Liver (tissue), 9 donors: Measurements from ENCODE around the gene ATP6V1G2. TPM values are rescaled to one million over a fixed set of nuclear protein-coding genes. Genes with fewer than 3 reads are reported as not detected.

Experiments
- DNase-seq: peaks from one replicate; pipeline ENCODE4 v3.0.0-alpha.2; 2017; ENCODE audit warnings: low spot score
- H3K27ac ChIP-seq, 2 donors: one replicate each; pipeline ENCODE4 v1.7.0; 2013; ENCODE audit warnings: inconsistent platforms in 2 of 2, low read length in 2 of 2, control low read depth in 1 of 2, low read depth in 1 of 2, mild to moderate bottlenecking in 1 of 2
- H3K27me3 ChIP-seq, 4 donors: one replicate each; pipeline versions ENCODE4 v1.6.1 to v1.7.0; 2013; ENCODE audit warnings: low read length in 3 of 4, inconsistent platforms in 1 of 4, mild to moderate bottlenecking in 1 of 4, moderate library complexity in 1 of 4; ENCODE audit not compliant: control insufficient read depth in 4 of 4, insufficient read depth in 4 of 4
- H3K36me3 ChIP-seq, 4 donors: one replicate each; pipeline versions ENCODE4 v1.6.1 to v1.7.0; 2013; ENCODE audit warnings: low read length in 3 of 4, mild to moderate bottlenecking in 3 of 4, low read depth in 1 of 4, moderate library complexity in 1 of 4; ENCODE audit not compliant: control insufficient read depth in 4 of 4, insufficient read depth in 3 of 4
- H3K4me1 ChIP-seq, 4 donors: one replicate each; pipeline versions ENCODE4 v1.6.1 to v1.7.0; 2013; ENCODE audit warnings: low read length in 3 of 4, mild to moderate bottlenecking in 3 of 4, moderate library complexity in 1 of 4; ENCODE audit not compliant: control insufficient read depth in 4 of 4, insufficient read depth in 4 of 4
- H3K4me3 ChIP-seq, 3 donors: one replicate each; pipeline versions ENCODE4 v1.6.1 to v1.7.0; 2013; ENCODE audit warnings: low read length in 3 of 3, control low read depth in 1 of 3, low read depth in 1 of 3, mild to moderate bottlenecking in 1 of 3
- H3K9ac ChIP-seq, 2 donors: one replicate each; pipeline ENCODE4 v1.7.0; 2013; ENCODE audit warnings: low read length in 2 of 2, mild to moderate bottlenecking in 2 of 2, moderate library complexity in 2 of 2, control low read depth in 1 of 2, low read depth in 1 of 2
- H3K9me3 ChIP-seq, 4 donors: one replicate each; pipeline versions ENCODE4 v1.6.1 to v1.7.0; 2013; ENCODE audit warnings: low read length in 3 of 4; ENCODE audit not compliant: control insufficient read depth in 4 of 4
- ATF3 ChIP-seq: IDR thresholded peaks from 2 replicates; pipeline ENCODE4 v1.6.1; 2016; ENCODE audit warnings: antibody characterized with exemption
- CTCF ChIP-seq: fragments of 150-350 bp; IDR thresholded peaks from 2 replicates; pipeline ENCODE4 v1.5.1; 2017; ENCODE audit warnings: improper control_type of control experiment, low read depth, low read length; ENCODE audit not compliant: missing input control
- EGR1 ChIP-seq, 2 donors: IDR thresholded peaks; 2 replicates each; pipeline ENCODE4 v1.6.1; 2016 to 2018; ENCODE audit warnings: antibody characterized with exemption in 2 of 2, low read depth in 2 of 2
- FOXA1 ChIP-seq: IDR thresholded peaks from 2 replicates; pipeline ENCODE4 v1.6.1; 2016; ENCODE audit warnings: antibody characterized with exemption
- FOXA2 ChIP-seq: IDR thresholded peaks from 2 replicates; pipeline ENCODE4 v1.6.1; 2016; ENCODE audit warnings: antibody characterized with exemption
- GABPA ChIP-seq, 2 donors: IDR thresholded peaks in 1 of 2; conservative IDR thresholded peaks in 1 of 2; 2 replicates each; pipeline ENCODE4 v1.6.1; 2016; ENCODE audit warnings: antibody characterized with exemption in 2 of 2, mild to moderate bottlenecking in 1 of 2, moderate library complexity in 1 of 2
- HNF4A ChIP-seq, 2 donors: conservative IDR thresholded peaks; 2 replicates each; pipeline ENCODE4 v1.6.1; 2016; ENCODE audit warnings: antibody characterized with exemption in 2 of 2, mild to moderate bottlenecking in 2 of 2
- HNF4G ChIP-seq: IDR thresholded peaks from 2 replicates; pipeline ENCODE4 v1.6.1; 2016; ENCODE audit warnings: antibody characterized with exemption
- JUND ChIP-seq, 2 donors: IDR thresholded peaks; 2 replicates each; pipeline ENCODE4 v1.6.1; 2016; ENCODE audit warnings: antibody characterized with exemption in 2 of 2
- MAX ChIP-seq: IDR thresholded peaks from 2 replicates; pipeline ENCODE4 v1.6.1; 2016; ENCODE audit warnings: antibody characterized with exemption
- NR2F2 ChIP-seq: IDR thresholded peaks from 2 replicates; pipeline ENCODE4 v1.6.1; 2016; ENCODE audit warnings: antibody characterized with exemption
- RAD21 ChIP-seq, 2 donors: IDR thresholded peaks; 2 replicates each; pipeline ENCODE4 v1.6.1; 2016; ENCODE audit warnings: antibody characterized with exemption in 2 of 2, mild to moderate bottlenecking in 2 of 2
- REST ChIP-seq: IDR thresholded peaks from 2 replicates; pipeline ENCODE4 v1.6.1; 2016; ENCODE audit warnings: antibody characterized with exemption, mild to moderate bottlenecking
- RXRA ChIP-seq, 2 donors: IDR thresholded peaks; 2 replicates each; pipeline ENCODE4 v1.6.1; 2017 to 2018; ENCODE audit warnings: antibody characterized with exemption in 2 of 2, mild to moderate bottlenecking in 1 of 2
- SP1 ChIP-seq: IDR thresholded peaks from 2 replicates; pipeline ENCODE4 v1.6.1; 2018; ENCODE audit warnings: antibody characterized with exemption, mild to moderate bottlenecking
- TAF1 ChIP-seq: conservative IDR thresholded peaks from 2 replicates; pipeline ENCODE4 v1.6.1; 2016; ENCODE audit warnings: antibody characterized with exemption, mild to moderate bottlenecking
- YY1 ChIP-seq: IDR thresholded peaks from 2 replicates; pipeline ENCODE4 v1.6.1; 2016; ENCODE audit warnings: antibody characterized with exemption, mild to moderate bottlenecking
- ZBTB33 ChIP-seq: IDR thresholded peaks from 2 replicates; pipeline ENCODE4 v1.6.1; 2016; ENCODE audit warnings: antibody characterized with exemption
- WGBS: extraction: QIAGEN DNeasy Blood & Tissue Kit; methylation state at CpG from one replicate; pipeline ENCODE4 v1.1.7; 2013; 5-methylcytosine and 5-hydroxymethylcytosine counted together
- polyA plus RNA-seq, 2 donors: library from polyadenylated mRNA; stranded (reverse) in 1 of 2; unstranded in 1 of 2; fragments of 200-250 nt in 1 of 2; fragments of >200 nt in 1 of 2; fragmentation: Nextera tagmentation in 1 of 2; extraction: Ambion mirVana in 1 of 2; gene quantifications; one replicate each; pipeline versions ENCODE4 v1.2.1 to v1.2.3, GENCODE V29; 2013 to 2015
- total RNA-seq, 2 donors: library from RNA; depleted of rRNA; stranded (reverse); fragments of >200 nt; gene quantifications; one replicate each; pipeline ENCODE4 v1.2.3, GENCODE V29; 2014
- donor health status: healthy.
- donor health status: healthy.
- donor health status: healthy.
- donor health status: healthy.
- donor health status: healthy.

Gene ATP6V1G2
- total and polyA plus RNA-seq, 4 donors = 0.14 to 0.36 (median 0.26) TPM

GRCh38 chr6:31525553-31525931 lies 20.9 kb downstream of the ATP6V1G2 start:
- no peak for DNase-seq
- TF ChIP-seq HNF4A (conservative IDR thresholded peaks at IDR 0.05) (no peak), MAX (no peak), NR2F2 (no peak), YY1 (no peak), EGR1 (IDR thresholded peaks at IDR 0.05; ENCODE audit: low read depth in 2 of 2) (no peak), ZBTB33 (no peak), SP1 (no peak), HNF4G (no peak), FOXA2 (no peak), FOXA1 (no peak), REST (no peak), RXRA (IDR thresholded peaks at IDR 0.05) (no peak)
- 81% methylated on average over 8 of the region's 8 CpGs for WGBS
- Histone ChIP-seq H3K27me3 (no peaks in the 10 kb centered on the region), H3K9me3 (no peaks in the 10 kb centered on the region), H3K9ac (no peak overlapping the region), H3K27ac (no peak overlapping the region), H3K4me3 (no peak overlapping the region), H3K36me3 (peaks cover 0 to 11% (median 5%) of the 10 kb centered on the region in 4 donors), H3K4me1 (peaks cover 0 to 4% (median 2%) of the 10 kb centered on the region in 4 donors)

GRCh38 chr6:31521835-31522234 lies 24.6 kb downstream of the ATP6V1G2 start:
- TF ChIP-seq ZBTB33 = no peak
- no peak for TF ChIP-seq RXRA (IDR thresholded peaks at IDR 0.05)
- TF ChIP-seq CTCF = no peak
- TF ChIP-seq ATF3 = no peak
- TF ChIP-seq RAD21 (IDR thresholded peaks at IDR 0.05) = no peak
- no peak for TF ChIP-seq HNF4G
- no peak for TF ChIP-seq NR2F2
- no peak for TF ChIP-seq HNF4A (conservative IDR thresholded peaks at IDR 0.05)
- TF ChIP-seq TAF1 = no peak
- TF ChIP-seq MAX = no peak
- no peak for TF ChIP-seq SP1
- TF ChIP-seq FOXA1 = no peak
- no peak for TF ChIP-seq REST
- TF ChIP-seq JUND (IDR thresholded peaks at IDR 0.05) = no peak
- TF ChIP-seq YY1 = no peak
- no peak for TF ChIP-seq EGR1 (IDR thresholded peaks at IDR 0.05; ENCODE audit: low read depth in 2 of 2)
- TF ChIP-seq GABPA (IDR thresholded peaks at IDR 0.05 in 1 of 2, conservative IDR thresholded peaks at IDR 0.05 in 1 of 2) = no peak
- no peaks in the 10 kb centered on the region for H3K4me1 ChIP-seq
- no peaks in the 10 kb centered on the region for H3K9me3 ChIP-seq
- no peak overlapping the region for H3K9ac ChIP-seq
- no peaks in the 10 kb centered on the region for H3K36me3 ChIP-seq
- no peaks in the 10 kb centered on the region for H3K27me3 ChIP-seq
- H3K4me3 ChIP-seq = no peak overlapping the region
- H3K27ac ChIP-seq = no peak overlapping the region
- DNase-seq = no peak
- WGBS = 80% methylated on average over 3 of the region's 3 CpGs
